Fibroblast of skin of left biceps (primary cell): ENCODE results near the gene ATOH7.
"Not testable (repeated sequence)": the region's sequence is repeated elsewhere in the genome, so short reads cannot be mapped to it uniquely, and the experiment has no call there.

Source experiments
- DNase-seq, 2 experiments: peaks; one replicate each; pipeline ENCODE4 v3.0.0-alpha.2; 2013; ENCODE audit warnings: low read depth in 2 of 2

Gene ATOH7

GRCh38 chr10:68231817-68232251 is at the start of gene ATOH7:
ATOH7 (minus strand) TSS chr10:68232113; CDS start chr10:68231677, 436 bp downstream.
- no peak for DNase-seq

GRCh38 chr10:68280758-68281157 is 48.8 kb upstream of the ATOH7 start:
- no peak for DNase-seq

GRCh38 chr10:68278906-68279753 is 47.2 kb upstream of the ATOH7 start:
- DNase-seq: not testable (repeated sequence)

GRCh38 chr10:68277814-68278213 is 45.9 kb upstream of the ATOH7 start:
- DNase-seq: not testable (repeated sequence)

GRCh38 chr10:68276224-68276623 is 44.3 kb upstream of the ATOH7 start:
- no peak for DNase-seq

GRCh38 chr10:68275600-68276126 is 43.8 kb upstream of the ATOH7 start:
- DNase-seq: no peak

GRCh38 chr10:68272833-68273232 is 40.9 kb upstream of the ATOH7 start:
- DNase-seq: no peak

GRCh38 chr10:68271196-68271882 is 39.4 kb upstream of the ATOH7 start:
- DNase-seq: no peak

GRCh38 chr10:68269562-68270290 is 37.8 kb upstream of the ATOH7 start:
- DNase-seq: no peak

- DNase-seq: no peak
Observed at GRCh38 chr10:68261132-68261856, 29.4 kb upstream of the ATOH7 start.

- no peak for DNase-seq
Observed at GRCh38 chr10:68253346-68253745, 21.4 kb upstream of the ATOH7 start.

- no peak for DNase-seq
Observed at GRCh38 chr10:68251625-68252495, 19.9 kb upstream of the ATOH7 start.

- DNase-seq: no peak
Observed at GRCh38 chr10:68251151-68251550, 19.2 kb upstream of the ATOH7 start.

- no peak for DNase-seq
Observed at GRCh38 chr10:68249297-68249696, 17.4 kb upstream of the ATOH7 start.

GRCh38 chr10:68247931-68248330 is 16.0 kb upstream of the ATOH7 start:
- no peak for DNase-seq

GRCh38 chr10:68246397-68246796 is 14.5 kb upstream of the ATOH7 start:
- DNase-seq: not testable (repeated sequence)

- no peak for DNase-seq
Observed at GRCh38 chr10:68242051-68242450, 10.1 kb upstream of the ATOH7 start.

- no peak for DNase-seq
Observed at GRCh38 chr10:68239596-68240150, 7.8 kb upstream of the ATOH7 start.

GRCh38 chr10:68239069-68239468 is 7.2 kb upstream of the ATOH7 start:
- DNase-seq: no peak

- DNase-seq: no peak
Observed at GRCh38 chr10:68238371-68238770, 6.5 kb upstream of the ATOH7 start.
